ENCODE measurements around the gene IFNA4.

The IFNA4 gene

GRCh38 chr9:21160178-21160577, 27.2 kb downstream of the IFNA4 start:
- Histone ChIP-seq H3K9me2 (replicated peaks; ENCODE audit: insufficient read depth, low read length) (no peaks in the 10 kb centered on the region), H4K20me1 (ENCODE audit: insufficient read depth, low read length) (no peaks in the 10 kb centered on the region), H3K9me3 (replicated peaks; ENCODE audit: insufficient read depth, low read length) (no peaks in the 10 kb centered on the region), H2AFZ (ENCODE audit: low read length) (no peak overlapping the region), H3K27ac (ENCODE audit: low read length) (no peak overlapping the region), H3K4me1 (ENCODE audit: low read length) (0 out of 2 replicates have a peak, but pooled peaks cover 3% of the 10 kb centered on the region), H3F3A (ENCODE audit: insufficient read depth, low read length) (no peaks in the 10 kb centered on the region), H3K79me2 (ENCODE audit: low read length) (no peaks in the 10 kb centered on the region), H3K4me3 (ENCODE audit: low read length) (no peak overlapping the region), H3K27me3 (replicated peaks; ENCODE audit: insufficient read depth, low read length) (no peaks in the 10 kb centered on the region), H3K9ac (ENCODE audit: low read length) (no peak overlapping the region), H3K36me3 (replicated peaks; ENCODE audit: insufficient read depth, low read length) (no peaks in the 10 kb centered on the region), H3K4me2 (ENCODE audit: low read depth, low read length) (peak overlapping the region; percentile 37; the same call in 1 of the 2 replicates)
- TF ChIP-seq EZH2phosphoT487 (IDR thresholded peaks at IDR 0.05; ENCODE audit: low read length): no peak
- no peak for TF ChIP-seq CTCF (IDR thresholded peaks at IDR 0.05; ENCODE audit: low read length)
- no peak for TF ChIP-seq EZH2 (optimal IDR thresholded peaks at IDR 0.05; ENCODE audit: low read depth, low read length)
- DNase-seq: peak; percentile 55

GRCh38 chr9:21155501-21155900, 31.9 kb downstream of the IFNA4 start:
- no peak overlapping the region for H2AFZ ChIP-seq (ENCODE audit: low read length)
- no peaks in the 10 kb centered on the region for H4K20me1 ChIP-seq (ENCODE audit: insufficient read depth, low read length)
- no peaks in the 10 kb centered on the region for H3K36me3 ChIP-seq (replicated peaks; ENCODE audit: insufficient read depth, low read length)
- TF ChIP-seq CTCF (IDR thresholded peaks at IDR 0.05; ENCODE audit: low read length) (no peak), EZH2 (optimal IDR thresholded peaks at IDR 0.05; ENCODE audit: low read depth, low read length) (no peak), EZH2phosphoT487 (IDR thresholded peaks at IDR 0.05; ENCODE audit: low read length) (no peak)
- no peak for DNase-seq
- no peaks in the 10 kb centered on the region for H3F3A ChIP-seq (ENCODE audit: insufficient read depth, low read length)
- H3K9me3 ChIP-seq (replicated peaks; ENCODE audit: insufficient read depth, low read length): no peaks in the 10 kb centered on the region
- H3K9me2 ChIP-seq (replicated peaks; ENCODE audit: insufficient read depth, low read length): no peaks in the 10 kb centered on the region
- 0 out of 2 replicates have a peak, but pooled peaks cover 3% of the 10 kb centered on the region for H3K4me1 ChIP-seq (ENCODE audit: low read length)
- H3K27ac ChIP-seq (ENCODE audit: low read length): no peak overlapping the region
- H3K79me2 ChIP-seq (ENCODE audit: low read length): no peaks in the 10 kb centered on the region
- H3K27me3 ChIP-seq (replicated peaks; ENCODE audit: insufficient read depth, low read length): no peaks in the 10 kb centered on the region
- no peak overlapping the region for H3K9ac ChIP-seq (ENCODE audit: low read length)
- no peak overlapping the region for H3K4me3 ChIP-seq (ENCODE audit: low read length)
- H3K4me2 ChIP-seq (ENCODE audit: low read depth, low read length): no peak overlapping the region

GRCh38 chr9:21154018-21154608, 33.3 kb downstream of the IFNA4 start:
- Histone ChIP-seq H4K20me1 (ENCODE audit: insufficient read depth, low read length) (no peaks in the 10 kb centered on the region), H3K36me3 (replicated peaks; ENCODE audit: insufficient read depth, low read length) (no peaks in the 10 kb centered on the region), H2AFZ (ENCODE audit: low read length) (0 out of 2 replicates have a peak overlapping the region, but pooled peaks have one; percentile 38), H3K27ac (ENCODE audit: low read length) (no peak overlapping the region), H3K9ac (ENCODE audit: low read length) (no peak overlapping the region), H3K4me2 (ENCODE audit: low read depth, low read length) (no peak overlapping the region), H3K4me3 (ENCODE audit: low read length) (no peak overlapping the region), H3K9me3 (replicated peaks; ENCODE audit: insufficient read depth, low read length) (no peaks in the 10 kb centered on the region), H3K4me1 (ENCODE audit: low read length) (no peaks in the 10 kb centered on the region), H3K27me3 (replicated peaks; ENCODE audit: insufficient read depth, low read length) (no peaks in the 10 kb centered on the region), H3K9me2 (replicated peaks; ENCODE audit: insufficient read depth, low read length) (no peaks in the 10 kb centered on the region), H3F3A (ENCODE audit: insufficient read depth, low read length) (no peaks in the 10 kb centered on the region), H3K79me2 (ENCODE audit: low read length) (no peaks in the 10 kb centered on the region)
- peak; percentile 34 for DNase-seq
- TF ChIP-seq CTCF (IDR thresholded peaks at IDR 0.05; ENCODE audit: low read length) (peak; percentile 37), EZH2phosphoT487 (IDR thresholded peaks at IDR 0.05; ENCODE audit: low read length) (no peak)
